Mammary epithelial cell (primary cell): ENCODE data around the gene CLN3.

Experiments used
- EZH2 ChIP-seq: IDR thresholded peaks from 2 replicates; pipeline ENCODE4 v1.6.1; 2012; ENCODE audit warnings: low read length, inconsistent platforms, borderline replicate concordance
- TF ChIP-seq, protein P1 (sequence below), 2 donors: IDR thresholded peaks in 1 of 2; conservative IDR thresholded peaks in 1 of 2; 2 replicates each; pipeline ENCODE4 v1.5.1; 2011 to 2012; ENCODE audit warnings: inconsistent platforms in 2 of 2, low read length in 2 of 2, mild to moderate bottlenecking in 2 of 2, control low read depth in 1 of 2, low read depth in 1 of 2; ENCODE audit not compliant: insufficient read depth in 1 of 2; ENCODE audit errors: extremely low read depth in 1 of 2

GRCh38 chr16:28494121-28494851 is 2.4 kb upstream of the CLN3 start, which contains the start of gene APOBR:
- TF ChIP-seq, protein P1, sequence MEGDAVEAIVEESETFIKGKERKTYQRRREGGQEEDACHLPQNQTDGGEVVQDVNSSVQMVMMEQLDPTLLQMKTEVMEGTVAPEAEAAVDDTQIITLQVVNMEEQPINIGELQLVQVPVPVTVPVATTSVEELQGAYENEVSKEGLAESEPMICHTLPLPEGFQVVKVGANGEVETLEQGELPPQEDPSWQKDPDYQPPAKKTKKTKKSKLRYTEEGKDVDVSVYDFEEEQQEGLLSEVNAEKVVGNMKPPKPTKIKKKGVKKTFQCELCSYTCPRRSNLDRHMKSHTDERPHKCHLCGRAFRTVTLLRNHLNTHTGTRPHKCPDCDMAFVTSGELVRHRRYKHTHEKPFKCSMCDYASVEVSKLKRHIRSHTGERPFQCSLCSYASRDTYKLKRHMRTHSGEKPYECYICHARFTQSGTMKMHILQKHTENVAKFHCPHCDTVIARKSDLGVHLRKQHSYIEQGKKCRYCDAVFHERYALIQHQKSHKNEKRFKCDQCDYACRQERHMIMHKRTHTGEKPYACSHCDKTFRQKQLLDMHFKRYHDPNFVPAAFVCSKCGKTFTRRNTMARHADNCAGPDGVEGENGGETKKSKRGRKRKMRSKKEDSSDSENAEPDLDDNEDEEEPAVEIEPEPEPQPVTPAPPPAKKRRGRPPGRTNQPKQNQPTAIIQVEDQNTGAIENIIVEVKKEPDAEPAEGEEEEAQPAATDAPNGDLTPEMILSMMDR (conservative IDR thresholded peaks at IDR 0.05 in 1 of 2, IDR thresholded peaks at IDR 0.05 in 1 of 2; ENCODE audit: extremely low read depth in 1 of 2, insufficient read depth in 1 of 2, low read depth in 1 of 2, low read length in 2 of 2), result no peak
- TF ChIP-seq EZH2, result no peak
